ENCODE data around the gene MYO18B.
"Not testable (repeated sequence)": the region's sequence is repeated elsewhere in the genome, so short reads cannot be mapped to it uniquely, and the experiment has no call there.

The MYO18B gene

GRCh38 chr22:25953919-25954318 is 211.9 kb downstream of the MYO18B start:
- DNase-seq (ENCODE audit: low read depth), result no peak

DNA sequence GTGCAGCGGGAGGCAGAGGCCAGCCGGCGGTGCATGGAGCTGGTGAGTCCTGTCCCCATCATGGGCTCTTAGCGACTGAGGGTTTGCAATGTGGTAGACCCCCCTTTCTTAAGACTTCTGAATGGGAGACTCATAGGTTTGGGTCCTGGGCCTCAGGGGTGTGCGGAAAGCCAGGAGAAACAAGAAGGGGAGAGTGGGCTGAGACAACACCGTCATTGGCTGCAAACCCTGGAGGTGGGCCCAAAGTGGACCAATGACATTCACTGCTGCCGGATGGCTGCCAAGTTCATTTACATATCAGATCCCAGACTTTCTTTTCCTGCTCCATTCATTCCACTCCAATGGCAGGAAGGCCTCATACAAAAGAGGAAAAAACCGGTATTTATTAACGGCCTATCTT is 213.3 kb downstream of the MYO18B start:
- no peak for DNase-seq (ENCODE audit: low read depth)

GRCh38 chr22:25956801-25957200 is 214.8 kb downstream of the MYO18B start:
- DNase-seq (ENCODE audit: low read depth), result no peak

- DNase-seq (ENCODE audit: low read depth), result no peak
These were observed 218.1 kb downstream of the MYO18B start for GRCh38 chr22:25959818-25960774.

DNA sequence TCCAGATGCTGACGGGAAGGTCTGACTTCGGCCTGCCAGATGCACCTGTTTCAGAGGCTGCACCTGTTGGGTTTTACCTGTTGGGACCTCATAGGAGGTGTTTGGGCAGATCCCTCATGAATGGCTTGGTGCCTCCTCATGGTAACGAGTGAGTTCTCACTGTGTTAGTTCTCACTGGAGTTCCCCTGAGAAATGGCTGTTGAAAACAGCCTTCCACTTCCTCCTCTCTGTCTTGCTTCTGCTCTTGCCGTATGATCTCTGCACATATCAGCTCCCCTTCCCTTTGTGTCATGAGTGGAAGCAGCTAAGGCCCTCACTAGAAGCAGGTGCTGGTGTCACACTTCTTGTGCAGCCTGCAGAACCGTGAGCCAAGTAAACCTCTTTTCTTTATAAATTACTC is 219.7 kb downstream of the MYO18B start:
- no peak for DNase-seq (ENCODE audit: low read depth)

DNA sequence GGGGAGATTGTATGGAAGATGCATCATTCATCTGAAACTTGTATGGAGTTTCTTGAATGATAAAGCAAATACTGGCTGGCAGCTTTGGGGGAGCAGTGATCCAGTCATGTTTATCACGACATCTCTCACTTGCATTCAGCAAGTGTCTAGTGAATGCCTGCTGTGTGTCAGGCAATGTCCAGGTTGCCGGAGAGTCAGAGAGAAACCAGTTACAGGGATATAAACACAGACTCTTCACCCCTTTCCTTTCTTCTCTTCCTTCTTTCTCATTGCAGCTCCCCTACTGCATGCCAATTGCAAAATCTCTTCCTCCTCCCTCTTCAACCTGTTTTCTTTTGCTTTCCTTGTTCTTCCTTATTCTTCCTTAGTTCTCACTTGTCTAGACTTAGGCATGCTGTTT is 220.7 kb downstream of the MYO18B start:
- no peak for DNase-seq (ENCODE audit: low read depth)

GRCh38 chr22:25964961-25965730 is 223.2 kb downstream of the MYO18B start:
- no peak for DNase-seq (ENCODE audit: low read depth)

GRCh38 chr22:25966448-25966913 is 224.5 kb downstream of the MYO18B start:
- no peak for DNase-seq (ENCODE audit: low read depth)

- DNase-seq (ENCODE audit: low read depth), result no peak
These were observed 227.3 kb downstream of the MYO18B start for GRCh38 chr22:25969286-25969685.

GRCh38 chr22:25969901-25970300 is 227.9 kb downstream of the MYO18B start:
- DNase-seq (ENCODE audit: low read depth), result no peak

DNA sequence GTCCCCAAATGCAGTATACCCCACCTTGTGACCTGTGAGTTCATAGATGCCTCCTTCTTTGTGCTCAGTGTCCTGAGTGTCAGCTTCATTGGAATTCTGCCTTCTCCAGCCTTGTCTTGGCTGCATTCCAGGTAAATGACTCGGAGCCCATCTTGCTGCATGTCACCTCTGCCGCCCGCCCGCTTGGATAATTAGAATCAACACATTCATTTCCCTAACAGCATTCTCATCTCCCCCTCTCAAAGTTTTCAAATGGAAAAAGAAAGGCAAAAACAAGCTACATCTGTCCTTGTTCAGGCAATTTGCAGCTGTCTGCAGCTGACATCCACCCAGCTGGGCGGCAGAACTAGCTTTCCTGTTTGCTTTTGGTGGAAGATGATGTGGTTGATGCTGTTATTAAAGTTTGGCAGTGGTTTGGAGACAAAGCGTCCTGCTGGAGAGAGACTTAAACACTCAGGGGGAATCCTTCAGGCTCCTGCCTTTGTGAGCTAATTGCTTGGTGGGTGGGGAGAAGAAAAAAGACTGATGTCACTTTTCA is 228.5 kb downstream of the MYO18B start:
- DNase-seq (ENCODE audit: low read depth), result no peak

- DNase-seq (ENCODE audit: low read depth), result no peak
These were observed 229.2 kb downstream of the MYO18B start for GRCh38 chr22:25970999-25971811.

DNA sequence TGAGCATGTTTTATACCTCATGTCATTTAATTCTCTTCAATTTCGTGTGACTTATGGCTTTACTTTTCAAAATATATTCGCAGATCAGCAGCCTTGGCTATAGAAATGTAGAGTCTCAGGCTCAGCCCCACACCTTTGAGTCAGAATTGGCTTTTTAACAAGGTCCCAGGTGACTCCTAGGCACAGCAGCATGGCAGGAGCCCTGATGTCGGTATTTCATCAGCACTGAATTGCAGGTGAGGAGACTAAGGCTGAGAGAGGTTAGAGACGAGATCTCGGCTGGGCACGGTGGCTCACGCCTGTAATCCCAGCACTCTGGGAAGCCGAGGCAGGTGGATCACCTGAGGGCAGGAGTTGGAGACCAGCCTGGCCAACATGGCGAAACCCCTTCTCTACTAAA is 230.4 kb downstream of the MYO18B start:
- DNase-seq (ENCODE audit: low read depth), result no peak

DNA sequence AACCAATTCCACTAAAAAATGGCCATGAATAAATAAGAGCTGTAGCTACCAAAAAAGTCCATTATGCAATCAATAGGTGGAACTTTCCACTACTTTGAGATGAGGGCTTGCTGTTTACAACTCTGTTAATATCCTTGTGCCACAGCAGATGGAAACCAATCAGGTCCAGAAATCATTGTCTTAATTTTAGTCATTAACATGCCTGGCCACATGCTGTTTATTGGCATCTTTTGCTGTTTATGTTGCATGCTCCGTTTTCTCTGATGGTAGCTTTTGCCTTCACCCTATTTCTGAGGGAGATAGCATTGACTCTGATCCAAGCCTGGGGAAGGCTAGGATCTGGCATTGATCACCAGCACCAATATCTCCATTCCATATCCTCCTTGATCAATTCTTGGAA is 234.4 kb downstream of the MYO18B start:
- DNase-seq (ENCODE audit: low read depth), result no peak

DNA sequence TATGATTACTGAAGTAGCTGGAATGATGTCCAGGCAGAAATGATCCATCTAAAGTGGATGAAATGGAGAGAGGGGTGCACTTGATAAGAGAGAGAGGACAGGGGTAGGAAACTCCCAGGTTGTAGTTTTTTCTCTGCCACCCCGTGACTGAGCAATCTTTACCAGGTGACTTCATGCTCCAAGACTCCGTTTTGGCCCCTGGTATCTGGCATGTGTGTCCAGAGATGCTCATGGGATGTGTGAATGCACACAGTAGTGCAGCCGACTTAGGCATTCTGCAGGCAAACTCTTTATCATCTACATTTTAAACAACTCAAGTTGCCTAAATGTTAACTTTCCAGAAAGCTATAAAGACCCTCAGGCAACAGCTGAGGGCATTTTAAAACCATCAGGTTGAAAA is 238.0 kb downstream of the MYO18B start:
- no peak for DNase-seq (ENCODE audit: low read depth)

GRCh38 chr22:25984911-25985310 is 242.9 kb downstream of the MYO18B start:
- not testable (repeated sequence) for DNase-seq (ENCODE audit: low read depth)

- no peak for DNase-seq (ENCODE audit: low read depth)
These were observed 246.0 kb downstream of the MYO18B start for GRCh38 chr22:25987948-25988347.

DNA sequence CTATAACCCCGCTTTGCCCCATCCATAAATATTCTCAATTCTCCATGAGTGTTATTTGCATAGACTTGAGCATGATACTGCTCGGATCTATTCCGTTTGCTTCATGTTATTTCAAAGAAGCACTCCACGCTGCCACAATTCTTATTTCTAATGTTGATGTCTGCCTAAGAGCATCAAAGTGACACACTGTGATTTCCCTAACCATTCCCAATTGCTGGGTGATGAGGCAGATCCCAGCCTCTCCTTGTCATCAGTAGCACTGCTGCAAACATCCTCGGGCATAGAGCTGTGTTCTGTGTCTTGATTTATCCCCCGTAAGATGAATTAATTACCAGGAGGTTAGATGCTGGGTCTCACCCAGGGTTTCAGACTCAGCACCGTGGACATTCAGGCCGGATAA is 249.0 kb downstream of the MYO18B start:
- DNase-seq (ENCODE audit: low read depth), result no peak

DNA sequence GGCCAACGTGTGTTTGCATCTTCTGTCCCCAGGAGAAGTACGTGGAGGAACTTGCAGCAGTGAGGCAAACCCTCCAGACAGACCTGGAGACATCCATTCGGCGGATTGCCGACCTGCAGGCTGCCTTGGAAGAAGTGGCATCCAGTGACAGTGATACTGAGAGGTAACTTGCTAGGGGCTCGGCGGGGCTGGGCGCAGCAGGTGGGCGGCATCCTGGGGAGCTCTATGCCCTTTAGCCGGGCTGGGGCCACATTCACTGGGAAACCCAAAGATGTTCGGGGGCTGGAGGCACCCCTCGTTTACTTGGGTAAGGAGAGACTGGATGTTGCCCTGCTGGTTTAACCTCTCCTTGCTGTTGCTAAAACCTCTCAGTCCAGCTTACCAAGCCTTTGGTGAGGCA is 250.3 kb downstream of the MYO18B start:
- DNase-seq (ENCODE audit: low read depth), result no peak

DNA sequence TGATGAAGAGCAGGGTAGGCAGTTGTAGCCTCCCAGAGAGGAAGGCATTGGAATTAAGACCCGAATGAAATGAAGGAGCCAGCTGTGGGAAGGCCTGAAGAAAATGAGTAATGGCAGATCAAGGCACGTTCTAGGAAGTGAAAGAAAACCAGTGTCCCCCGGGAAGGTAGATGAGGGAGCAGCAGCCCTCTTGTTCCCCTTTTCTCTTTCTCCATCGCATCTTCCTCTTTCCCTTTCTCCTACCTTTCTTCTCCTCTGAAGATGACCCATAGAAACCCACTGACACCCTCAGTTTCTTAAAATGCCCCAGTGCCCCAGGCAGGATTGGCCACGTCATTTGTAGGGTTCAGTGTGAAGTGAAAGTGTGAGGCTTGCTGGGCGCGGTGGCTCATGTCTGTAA is 254.7 kb downstream of the MYO18B start:
- no peak for DNase-seq (ENCODE audit: low read depth)

- no peak for DNase-seq (ENCODE audit: low read depth)
These were observed 256.1 kb downstream of the MYO18B start for GRCh38 chr22:25997886-25998775.
